Measurements from ENCODE around the gene GLRX5.

DNA sequence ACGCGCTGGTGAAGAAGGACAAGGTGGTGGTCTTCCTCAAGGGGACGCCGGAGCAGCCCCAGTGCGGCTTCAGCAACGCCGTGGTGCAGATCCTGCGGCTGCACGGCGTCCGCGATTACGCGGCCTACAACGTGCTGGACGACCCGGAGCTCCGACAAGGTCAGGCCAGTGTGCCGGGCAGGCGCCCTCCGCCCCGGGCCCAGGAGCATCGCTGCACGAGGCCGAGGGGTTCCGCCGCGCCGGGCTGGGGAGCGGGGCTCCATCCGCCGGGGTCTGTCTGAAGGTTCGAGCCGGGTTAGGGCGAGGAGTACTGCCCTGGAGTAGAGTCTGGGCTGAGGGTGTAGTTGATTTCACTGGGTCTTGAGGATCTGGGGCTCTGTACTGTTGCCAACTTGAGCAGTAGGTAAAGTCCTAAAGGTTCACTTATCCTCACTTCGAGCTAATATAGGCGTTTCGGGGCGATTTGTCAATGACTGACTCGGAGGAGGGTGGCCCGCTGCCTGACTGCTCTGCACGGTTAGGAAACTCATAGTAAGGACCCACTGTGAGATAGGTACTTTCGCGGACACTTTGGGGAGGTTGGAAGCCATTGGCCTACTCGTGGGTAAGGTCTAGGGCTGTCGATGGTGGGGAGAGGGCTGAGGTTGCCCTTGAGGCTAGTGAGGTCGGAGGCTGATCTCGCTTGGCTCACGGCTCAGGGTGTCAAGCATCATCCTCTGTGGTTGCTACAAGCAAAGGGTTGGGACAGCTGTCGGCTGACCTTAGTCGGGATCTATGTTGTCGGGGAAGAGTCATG is 574 bp downstream of the GLRX5 start:
- TF ChIP-seq, protein P1, sequence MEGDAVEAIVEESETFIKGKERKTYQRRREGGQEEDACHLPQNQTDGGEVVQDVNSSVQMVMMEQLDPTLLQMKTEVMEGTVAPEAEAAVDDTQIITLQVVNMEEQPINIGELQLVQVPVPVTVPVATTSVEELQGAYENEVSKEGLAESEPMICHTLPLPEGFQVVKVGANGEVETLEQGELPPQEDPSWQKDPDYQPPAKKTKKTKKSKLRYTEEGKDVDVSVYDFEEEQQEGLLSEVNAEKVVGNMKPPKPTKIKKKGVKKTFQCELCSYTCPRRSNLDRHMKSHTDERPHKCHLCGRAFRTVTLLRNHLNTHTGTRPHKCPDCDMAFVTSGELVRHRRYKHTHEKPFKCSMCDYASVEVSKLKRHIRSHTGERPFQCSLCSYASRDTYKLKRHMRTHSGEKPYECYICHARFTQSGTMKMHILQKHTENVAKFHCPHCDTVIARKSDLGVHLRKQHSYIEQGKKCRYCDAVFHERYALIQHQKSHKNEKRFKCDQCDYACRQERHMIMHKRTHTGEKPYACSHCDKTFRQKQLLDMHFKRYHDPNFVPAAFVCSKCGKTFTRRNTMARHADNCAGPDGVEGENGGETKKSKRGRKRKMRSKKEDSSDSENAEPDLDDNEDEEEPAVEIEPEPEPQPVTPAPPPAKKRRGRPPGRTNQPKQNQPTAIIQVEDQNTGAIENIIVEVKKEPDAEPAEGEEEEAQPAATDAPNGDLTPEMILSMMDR (IDR thresholded peaks at IDR 0.05; ENCODE audit: borderline replicate concordance, extremely low read depth, low read length, poor library complexity, severe bottlenecking): no peak
- TF ChIP-seq EZH2 (IDR thresholded peaks at IDR 0.05; ENCODE audit: borderline replicate concordance, low read depth, low read length, severe bottlenecking): no peak
